ENCODE data around the gene SEMG1. TPM values are rescaled to one million over a fixed set of nuclear protein-coding genes. Genes with fewer than 3 reads are reported as not detected.

SEMG1 gene
- total and polyA plus RNA-seq, 2 of the 8 experiments (the other 6 are each of a cell fraction or from before 2014, with no cell fraction given), result 3.0 to 5.8 TPM

- H4K91ac ChIP-seq (replicated peaks; ENCODE audit: insufficient read length, low read length), result no peak overlapping the region
- no peaks in the 10 kb centered on the region for H3K23me2 ChIP-seq (ENCODE audit: low read depth, low read length)
- H2BK5ac ChIP-seq (ENCODE audit: low read depth, low read length), result no peak overlapping the region
- no peak overlapping the region for H2AK5ac ChIP-seq (ENCODE audit: low read depth, low read length)
- H2BK20ac ChIP-seq (ENCODE audit: low read length), result no peak overlapping the region
- no peak overlapping the region for H3K23ac ChIP-seq (ENCODE audit: insufficient read length)
- WGBS, 2 experiments (ENCODE audit: extremely low coverage in 1 of 2, insufficient coverage in 1 of 2, insufficient read length in 1 of 2, insufficient replicate concordance in 2 of 2, low coverage in 1 of 2, low lambda C conversion rate in 2 of 2, missing lambda C conversion rate in 1 of 2), result 77% methylated on average over 6 of the region's 6 CpGs; no CpG with 5 or more reads in 1 of the 2 experiments
- H3K4ac ChIP-seq (replicated peaks; ENCODE audit: insufficient read length, low read depth, low read length), result no peak overlapping the region
- no peak overlapping the region for H2BK120ac ChIP-seq (replicated peaks; ENCODE audit: low read depth, low read length)
- H2BK15ac ChIP-seq (ENCODE audit: low read length), result no peak overlapping the region
- H3K27ac ChIP-seq (ENCODE audit: low read depth, low read length), result no peak overlapping the region
- H3K9ac ChIP-seq (replicated peaks in 1 of 4; ENCODE audit: extremely low read depth in 1 of 4, low read depth in 3 of 4, low read length in 3 of 4), result no peak overlapping the region
- POLR2A ChIA-PET (ENCODE audit: partially characterized antibody), result no interaction called here
- H3K14ac ChIP-seq (ENCODE audit: insufficient read length), result no peak overlapping the region
- DNase-seq (ENCODE audit: low read depth in 1 of 2, low spot score in 2 of 2) (no peak), FAIRE-seq (no peak)
- H3K79me1 ChIP-seq (ENCODE audit: low read depth, low read length), result no peaks in the 10 kb centered on the region
- H4K20me1 ChIP-seq (replicated peaks in 1 of 2; ENCODE audit: control insufficient read depth in 1 of 2, insufficient read depth in 2 of 2, low read length in 2 of 2), result no peaks in the 10 kb centered on the region
- CTCF ChIA-PET (ENCODE audit: partially characterized antibody), result interaction anchor here (1.4 to 2.3 kb wide), 3 partner anchors 9 to 47 kb away, joined by 5 to 16 read pairs (median 8); no protein-coding TSS in a partner anchor
- H4K5ac ChIP-seq (ENCODE audit: insufficient read length, low read depth, low read length), result no peak overlapping the region
- H4K8ac ChIP-seq (ENCODE audit: extremely low read depth, insufficient read depth, low read length), result no peak overlapping the region
- no peaks in the 10 kb centered on the region; a peak in 1 of 7 replicates for H3K27me3 ChIP-seq (replicated peaks in 1 of 4; ENCODE audit: control insufficient read depth in 3 of 4, extremely low read depth in 1 of 4, insufficient read depth in 3 of 4, low read length in 3 of 4)
- H3K4me3 ChIP-seq (ENCODE audit: extremely low read depth in 1 of 4, insufficient read depth in 2 of 4, low read depth in 3 of 4, low read length in 4 of 4), result no peak overlapping the region
- no peaks in the 10 kb centered on the region for H3K4me1 ChIP-seq (replicated peaks in 1 of 4; ENCODE audit: control insufficient read depth in 3 of 4, insufficient read depth in 4 of 4, low read length in 3 of 4)
- H2BK12ac ChIP-seq (ENCODE audit: low read depth, low read length), result no peak overlapping the region
- H3K4me2 ChIP-seq (ENCODE audit: insufficient read depth in 1 of 2, low read depth in 2 of 2, low read length in 2 of 2), result no peak overlapping the region
- H3K18ac ChIP-seq (ENCODE audit: extremely low read depth, low read length), result no peak overlapping the region
- no peaks in the 10 kb centered on the region for H3K79me2 ChIP-seq (ENCODE audit: control insufficient read depth in 1 of 2, insufficient read depth in 2 of 2, low read length in 2 of 2)
- H3K36me3 ChIP-seq (ENCODE audit: control insufficient read depth in 2 of 4, insufficient read depth in 4 of 4, low read length in 3 of 4), result no peaks in the 10 kb centered on the region
- no peak overlapping the region for H3K56ac ChIP-seq (replicated peaks; ENCODE audit: insufficient read length, low read depth, low read length)
- H3K9me3 ChIP-seq (ENCODE audit: insufficient read depth in 2 of 2, low read depth in 1 of 2, low read length in 1 of 2), result no peaks in the 10 kb centered on the region
- no peak overlapping the region for H2AFZ ChIP-seq (ENCODE audit: low read length)
- no peak for TF ChIP-seq KDM5A (IDR thresholded peaks at IDR 0.05; ENCODE audit: low read length)
- no peak for TF ChIP-seq EGR1 (IDR thresholded peaks at IDR 0.05; ENCODE audit: borderline replicate concordance, low read depth, low read length)
- TF ChIP-seq POLR2AphosphoS5 (IDR thresholded peaks at IDR 0.05; ENCODE audit: low read depth, low read length), result no peak
- TF ChIP-seq GTF2F1 (IDR thresholded peaks at IDR 0.05; ENCODE audit: borderline replicate concordance, low read depth, low read length), result no peak
- TF ChIP-seq EZH2 (IDR thresholded peaks at IDR 0.05; ENCODE audit: low read depth, low read length, severe bottlenecking), result no peak
- no peak for TF ChIP-seq CHD2 (IDR thresholded peaks at IDR 0.05; ENCODE audit: low read length)
- TF ChIP-seq RFX5 (IDR thresholded peaks at IDR 0.05; ENCODE audit: borderline replicate concordance, low read depth, low read length), result no peak
- no peak for TF ChIP-seq HDAC2 (IDR thresholded peaks at IDR 0.05; ENCODE audit: borderline replicate concordance in 1 of 2, low read depth in 2 of 2, low read length in 2 of 2)
- TF ChIP-seq NRF1 (IDR thresholded peaks at IDR 0.05; ENCODE audit: low read depth, low read length), result no peak
- no peak for TF ChIP-seq PHF8 (conservative IDR thresholded peaks at IDR 0.05; ENCODE audit: low read depth, low read length)
- no peak for TF ChIP-seq TCF12 (IDR thresholded peaks at IDR 0.05; ENCODE audit: low read depth, low read length)
Measured at GRCh38 chr20:45246109-45246508, 39.3 kb downstream of the SEMG1 start.

Data from H1 (cell line).